Measurements from ENCODE around the gene ZAR1L.
A peak's percentile ranks its signal among the peaks of the same experiment; 100 is the strongest.
"Not testable (repeated sequence)": the region's sequence is repeated elsewhere in the genome, so short reads cannot be mapped to it uniquely, and the experiment has no call there.

ZAR1L gene, protein sequence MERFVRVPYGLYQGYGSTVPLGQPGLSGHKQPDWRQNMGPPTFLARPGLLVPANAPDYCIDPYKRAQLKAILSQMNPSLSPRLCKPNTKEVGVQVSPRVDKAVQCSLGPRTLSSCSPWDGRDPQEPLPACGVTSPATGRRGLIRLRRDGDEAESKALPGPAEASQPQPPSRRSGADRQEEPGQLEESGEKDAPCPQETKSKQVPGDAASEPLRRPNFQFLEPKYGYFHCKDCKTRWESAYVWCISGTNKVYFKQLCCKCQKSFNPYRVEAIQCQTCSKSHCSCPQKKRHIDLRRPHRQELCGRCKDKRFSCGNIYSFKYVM

DNA sequence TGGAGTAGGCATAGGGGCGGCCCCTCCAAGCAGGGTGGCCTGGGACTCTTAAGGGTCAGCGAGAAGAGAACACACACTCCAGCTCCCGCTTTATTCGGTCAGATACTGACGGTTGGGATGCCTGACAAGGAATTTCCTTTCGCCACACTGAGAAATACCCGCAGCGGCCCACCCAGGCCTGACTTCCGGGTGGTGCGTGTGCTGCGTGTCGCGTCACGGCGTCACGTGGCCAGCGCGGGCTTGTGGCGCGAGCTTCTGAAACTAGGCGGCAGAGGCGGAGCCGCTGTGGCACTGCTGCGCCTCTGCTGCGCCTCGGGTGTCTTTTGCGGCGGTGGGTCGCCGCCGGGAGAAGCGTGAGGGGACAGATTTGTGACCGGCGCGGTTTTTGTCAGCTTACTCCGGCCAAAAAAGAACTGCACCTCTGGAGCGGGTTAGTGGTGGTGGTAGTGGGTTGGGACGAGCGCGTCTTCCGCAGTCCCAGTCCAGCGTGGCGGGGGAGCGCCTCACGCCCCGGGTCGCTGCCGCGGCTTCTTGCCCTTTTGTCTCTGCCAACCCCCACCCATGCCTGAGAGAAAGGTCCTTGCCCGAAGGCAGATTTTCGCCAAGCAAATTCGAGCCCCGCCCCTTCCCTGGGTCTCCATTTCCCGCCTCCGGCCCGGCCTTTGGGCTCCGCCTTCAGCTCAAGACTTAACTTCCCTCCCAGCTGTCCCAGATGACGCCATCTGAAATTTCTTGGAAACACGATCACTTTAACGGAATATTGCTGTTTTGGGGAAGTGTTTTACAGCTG is at the start of gene ZAR1L, which contains the start of gene BRCA2:
Gene ZAR1L, minus strand, starts transcription at position 126 of the 790 bp plus-strand sequence. CDS start 3,438 bp downstream, outside the sequence.
Gene BRCA2, plus strand, starts transcription at position 271 of the 790 bp plus-strand sequence. CDS start 953 bp downstream, outside the sequence.
- peak; percentile 69 for DNase-seq

DNA sequence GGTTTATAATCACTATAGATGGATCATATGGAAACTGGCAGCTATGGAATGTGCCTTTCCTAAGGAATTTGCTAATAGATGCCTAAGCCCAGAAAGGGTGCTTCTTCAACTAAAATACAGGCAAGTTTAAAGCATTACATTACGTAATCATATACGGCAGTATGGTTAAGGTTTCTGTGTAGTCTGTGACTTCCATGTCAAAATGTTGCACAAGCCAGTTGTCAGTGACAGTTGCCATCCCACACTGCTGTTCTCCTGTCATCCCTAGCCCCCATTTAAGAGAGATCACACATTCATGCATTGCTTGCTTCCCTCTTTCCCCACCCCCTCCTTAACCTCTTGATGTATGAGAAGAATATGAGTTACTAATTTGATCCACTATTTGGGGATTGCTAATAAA is 47.4 kb upstream of the ZAR1L start:
- no peak for DNase-seq

DNA sequence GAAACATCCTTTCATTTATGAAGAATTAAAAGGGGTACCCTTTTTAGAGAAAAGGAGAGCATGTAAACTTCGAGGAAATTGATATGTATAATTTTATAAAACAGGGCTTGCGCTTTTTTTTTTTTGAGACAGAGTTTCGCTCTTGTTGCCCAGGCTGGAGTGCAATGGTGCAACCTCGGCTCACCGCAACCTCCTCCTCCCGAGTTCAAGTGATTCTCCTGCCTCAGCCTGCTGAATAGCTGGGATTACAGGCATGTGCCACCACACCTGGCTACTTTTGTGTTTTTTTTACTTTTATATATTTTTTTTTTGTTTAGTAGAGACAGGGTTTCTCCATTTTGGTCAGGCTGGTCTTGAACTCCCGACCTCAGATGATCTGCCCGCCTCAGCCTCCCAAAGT is 40.8 kb upstream of the ZAR1L start:
- DNase-seq = not testable (repeated sequence)

DNA sequence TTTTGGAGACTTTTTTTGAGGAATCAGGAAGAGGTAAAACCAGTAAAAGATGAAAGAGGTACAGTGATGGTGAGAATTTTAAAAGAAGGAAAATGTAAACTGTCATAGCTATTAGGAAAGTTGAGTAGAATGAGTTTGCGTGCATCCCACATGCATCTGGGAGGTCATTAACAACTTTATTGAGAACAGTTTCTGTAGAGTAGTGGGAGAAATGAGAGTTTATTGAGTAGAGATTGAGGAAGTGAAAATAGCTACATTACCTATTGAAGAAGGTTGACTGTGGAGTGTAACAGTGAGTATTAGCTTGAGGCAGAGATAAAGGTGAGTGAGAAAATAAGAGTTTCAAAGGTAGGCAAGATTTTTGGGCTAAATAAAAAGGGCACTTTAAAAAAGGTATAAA is 38.9 kb upstream of the ZAR1L start:
- no peak for DNase-seq

DNA sequence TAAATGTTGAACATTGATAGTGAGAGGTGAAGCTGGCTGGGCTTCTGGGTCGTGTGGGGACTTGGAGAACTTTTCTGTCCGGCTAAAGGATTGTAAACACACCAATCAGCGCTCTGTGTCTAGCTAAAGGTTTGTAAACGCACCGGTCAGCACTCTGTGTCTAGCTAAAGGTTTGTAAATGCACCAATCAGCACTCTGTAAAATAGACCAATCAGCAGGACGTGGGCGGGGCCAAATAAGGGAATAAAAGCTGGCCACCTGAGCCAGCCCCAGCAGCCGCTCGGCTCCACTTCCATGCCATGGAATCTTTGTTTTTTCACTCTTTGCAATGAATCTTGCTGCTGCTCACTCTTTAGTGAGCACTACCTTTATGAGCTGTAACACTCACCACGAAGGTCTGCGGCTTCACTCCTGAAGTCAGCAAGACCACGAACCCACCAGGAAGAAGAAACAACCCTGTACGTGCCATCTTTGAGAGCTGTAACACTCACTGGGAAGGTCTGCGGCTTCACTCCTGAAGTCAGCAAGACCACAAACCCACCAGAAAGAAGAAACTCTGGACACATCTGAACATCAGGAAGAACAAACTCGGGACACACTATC is 35.8 kb upstream of the ZAR1L start:
- not testable (repeated sequence) for DNase-seq

DNA sequence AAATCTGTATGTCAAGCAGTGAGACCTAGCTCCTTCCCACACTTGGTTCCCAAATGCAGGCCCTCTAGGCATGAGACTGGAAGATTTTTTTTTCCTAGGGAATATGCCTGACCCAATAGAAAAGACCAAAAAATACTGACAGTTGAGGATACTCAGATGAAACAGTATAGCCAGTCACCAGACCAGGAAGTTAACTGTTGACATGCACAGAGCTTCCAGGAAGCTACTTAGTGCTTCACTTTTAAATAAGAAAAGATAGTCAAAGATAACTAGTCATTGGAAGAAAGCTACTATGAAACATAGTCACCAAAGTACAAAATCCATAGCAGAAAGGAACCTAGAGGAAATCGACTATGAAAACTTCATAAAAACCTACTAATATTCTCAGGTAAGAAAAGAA is 32.5 kb upstream of the ZAR1L start:
- DNase-seq = no peak

DNA sequence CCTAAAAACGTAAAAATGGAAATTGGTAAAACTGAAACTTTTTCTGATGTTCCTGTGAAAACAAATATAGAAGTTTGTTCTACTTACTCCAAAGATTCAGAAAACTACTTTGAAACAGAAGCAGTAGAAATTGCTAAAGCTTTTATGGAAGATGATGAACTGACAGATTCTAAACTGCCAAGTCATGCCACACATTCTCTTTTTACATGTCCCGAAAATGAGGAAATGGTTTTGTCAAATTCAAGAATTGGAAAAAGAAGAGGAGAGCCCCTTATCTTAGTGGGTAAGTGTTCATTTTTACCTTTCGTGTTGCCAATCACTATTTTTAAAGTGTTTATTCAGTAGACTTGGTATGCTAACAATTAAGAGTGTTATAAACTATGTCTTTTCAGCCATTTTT is 25.8 kb upstream of the ZAR1L start:
- DNase-seq = no peak

DNA sequence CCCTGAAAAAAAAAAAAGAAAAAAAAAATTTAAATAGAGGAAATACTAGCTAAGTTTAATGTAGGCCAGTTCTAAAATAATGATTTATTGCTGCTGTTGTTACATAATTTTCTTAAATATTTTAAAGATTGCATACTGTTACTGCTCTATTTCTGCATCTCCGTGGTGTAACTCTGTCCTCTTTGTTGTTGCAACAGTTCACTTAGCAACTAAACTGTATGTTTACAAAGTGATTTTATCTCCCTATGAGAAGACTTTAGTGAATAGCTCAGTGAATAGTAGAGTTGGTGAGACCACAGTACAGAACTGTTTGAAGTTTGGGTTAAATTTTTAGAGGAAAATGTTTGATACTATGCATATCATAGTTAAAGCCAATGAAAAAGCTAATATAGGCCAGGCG is 19.5 kb upstream of the ZAR1L start:
- no peak for DNase-seq

DNA sequence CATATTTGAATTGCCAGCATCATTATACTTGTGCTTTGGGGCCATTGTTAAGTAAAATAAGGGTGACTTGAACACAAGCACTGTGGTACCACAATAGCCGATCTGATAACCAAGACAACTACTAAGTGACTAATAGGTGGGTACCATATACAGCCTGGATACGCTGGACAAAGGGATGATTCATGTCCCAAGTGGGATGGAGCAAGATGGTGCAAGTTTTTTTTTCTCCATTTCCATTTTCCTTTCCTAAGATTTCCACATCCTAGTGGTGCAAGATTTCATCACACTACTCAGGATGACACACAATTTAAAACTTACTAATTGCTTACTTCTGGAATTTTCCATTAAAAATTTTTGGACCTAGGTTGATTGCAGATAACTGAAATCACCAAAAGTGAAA is 15.3 kb upstream of the ZAR1L start:
- no peak for DNase-seq

DNA sequence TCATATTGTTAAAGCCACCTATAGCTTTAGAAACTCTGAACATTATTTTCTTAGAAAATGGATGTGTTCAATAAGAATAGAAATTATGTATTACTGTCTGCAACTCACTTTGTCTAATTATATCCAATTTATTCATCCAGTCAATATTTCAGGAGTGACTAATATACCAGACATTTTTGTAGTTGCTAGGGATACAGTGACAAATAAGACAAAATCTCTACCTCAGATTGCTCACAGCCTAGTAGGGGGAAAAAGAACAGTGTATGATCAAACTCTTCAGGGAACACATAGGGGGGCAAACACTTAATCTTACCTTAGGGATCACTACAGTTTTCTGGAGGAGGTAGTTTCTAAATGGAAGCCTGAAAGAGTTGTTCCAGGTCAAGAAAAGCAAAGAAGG is 8.7 kb upstream of the ZAR1L start:
- no peak for DNase-seq

DNA sequence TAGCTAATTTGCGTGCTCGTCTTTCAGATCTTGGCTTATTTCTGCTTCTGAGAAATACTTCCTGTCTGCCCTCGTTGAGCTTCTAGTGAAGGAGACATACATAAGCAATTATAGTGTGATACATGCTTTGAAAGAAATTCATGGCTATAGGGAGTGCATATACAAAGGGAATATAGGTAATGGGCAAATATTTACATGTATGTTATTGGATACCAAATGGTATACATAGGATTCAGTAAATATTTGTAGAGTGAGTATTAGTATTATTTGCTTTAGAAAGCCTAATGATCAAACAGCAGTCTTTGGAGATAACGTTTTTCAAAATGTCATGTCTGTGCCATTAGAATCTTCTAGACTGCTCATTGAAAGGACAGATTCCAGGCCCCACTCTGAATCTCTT is 5.4 kb upstream of the ZAR1L start:
- DNase-seq = no peak

DNA sequence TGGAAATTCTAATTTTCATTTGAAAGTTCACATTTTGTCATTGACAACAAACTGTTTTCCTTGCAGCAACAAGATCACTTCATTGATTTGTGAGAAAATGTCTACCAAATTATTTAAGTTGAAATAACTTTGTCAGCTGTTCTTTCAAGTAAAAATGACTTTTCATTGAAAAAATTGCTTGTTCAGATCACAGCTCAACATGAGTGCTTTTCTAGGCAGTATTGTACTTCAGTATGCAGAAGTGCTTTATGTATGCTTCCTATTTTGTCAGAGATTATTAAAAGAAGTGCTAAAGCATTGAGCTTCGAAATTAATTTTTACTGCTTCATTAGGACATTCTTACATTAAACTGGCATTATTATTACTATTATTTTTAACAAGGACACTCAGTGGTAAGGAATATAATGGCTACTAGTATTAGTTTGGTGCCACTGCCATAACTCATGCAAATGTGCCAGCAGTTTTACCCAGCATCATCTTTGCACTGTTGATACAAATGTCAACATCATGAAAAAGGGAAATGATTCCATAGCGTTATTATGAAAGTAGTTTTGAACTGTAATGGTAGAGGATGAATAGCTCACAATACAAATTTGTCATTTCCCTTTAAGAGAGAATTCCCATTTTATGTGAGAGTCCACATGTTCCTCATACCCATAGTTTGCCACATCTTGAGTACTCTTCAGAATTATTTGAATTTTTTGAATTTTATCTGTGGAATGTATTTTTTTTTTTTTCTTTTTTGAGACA is 2.7 kb upstream of the ZAR1L start:
- no peak for DNase-seq

DNA sequence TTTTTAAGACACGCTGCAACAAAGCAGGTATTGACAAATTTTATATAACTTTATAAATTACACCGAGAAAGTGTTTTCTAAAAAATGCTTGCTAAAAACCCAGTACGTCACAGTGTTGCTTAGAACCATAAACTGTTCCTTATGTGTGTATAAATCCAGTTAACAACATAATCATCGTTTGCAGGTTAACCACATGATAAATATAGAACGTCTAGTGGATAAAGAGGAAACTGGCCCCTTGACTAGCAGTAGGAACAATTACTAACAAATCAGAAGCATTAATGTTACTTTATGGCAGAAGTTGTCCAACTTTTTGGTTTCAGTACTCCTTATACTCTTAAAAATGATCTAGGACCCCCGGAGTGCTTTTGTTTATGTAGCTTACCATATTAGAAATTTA is 1.3 kb upstream of the ZAR1L start:
- no peak for DNase-seq

DNA sequence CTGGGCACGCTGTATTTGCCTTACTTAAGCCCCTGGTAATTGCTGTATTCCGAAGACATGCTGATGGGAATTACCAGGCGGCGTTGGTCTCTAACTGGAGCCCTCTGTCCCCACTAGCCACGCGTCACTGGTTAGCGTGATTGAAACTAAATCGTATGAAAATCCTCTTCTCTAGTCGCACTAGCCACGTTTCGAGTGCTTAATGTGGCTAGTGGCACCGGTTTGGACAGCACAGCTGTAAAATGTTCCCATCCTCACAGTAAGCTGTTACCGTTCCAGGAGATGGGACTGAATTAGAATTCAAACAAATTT is 821 bp upstream of the ZAR1L start:
- no peak for DNase-seq

DNA sequence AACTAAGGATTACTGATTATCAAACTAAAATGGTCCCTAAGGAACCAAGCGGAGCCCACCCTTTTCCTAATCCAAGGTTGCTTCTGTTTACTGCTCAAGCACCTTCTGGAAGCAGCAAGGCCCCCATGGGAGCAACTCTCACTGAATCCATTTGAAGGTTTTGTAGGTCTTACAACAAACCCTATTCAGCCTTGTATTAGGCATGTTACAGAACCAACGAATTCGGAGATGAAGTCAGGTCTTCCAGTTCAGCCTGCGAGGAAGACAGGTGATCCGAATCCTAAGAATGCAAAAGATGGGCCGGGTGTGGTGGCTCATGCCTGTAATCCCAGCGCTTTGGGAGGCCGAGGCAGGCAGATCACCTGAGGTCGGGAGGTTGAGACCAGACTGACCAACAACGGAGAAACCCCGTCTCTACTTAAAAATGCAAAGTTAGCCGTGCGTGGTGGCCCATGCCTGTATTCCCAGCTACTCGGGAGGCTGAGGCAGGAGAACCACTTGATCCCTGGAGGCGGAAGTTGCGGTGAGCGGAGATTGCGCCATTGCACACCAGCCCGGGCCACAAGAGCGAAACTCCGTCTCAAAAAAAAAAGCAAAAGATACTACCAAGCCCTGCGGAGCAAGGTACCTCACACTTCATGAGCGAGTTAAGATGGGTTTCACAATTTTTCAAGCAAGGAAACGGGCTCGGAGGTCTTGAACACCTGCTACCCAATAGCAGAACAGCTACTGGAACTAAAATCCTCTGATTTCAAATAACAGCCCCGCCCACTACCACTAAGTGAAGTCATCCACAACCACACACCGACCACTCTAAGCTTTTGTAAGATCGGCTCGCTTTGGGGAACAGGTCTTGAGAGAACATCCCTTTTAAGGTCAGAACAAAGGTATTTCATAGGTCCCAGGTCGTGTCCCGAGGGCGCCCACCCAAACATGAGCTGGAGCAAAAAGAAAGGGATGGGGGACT is 609 bp downstream of the ZAR1L start:
- DNase-seq = peak; percentile 52

DNA sequence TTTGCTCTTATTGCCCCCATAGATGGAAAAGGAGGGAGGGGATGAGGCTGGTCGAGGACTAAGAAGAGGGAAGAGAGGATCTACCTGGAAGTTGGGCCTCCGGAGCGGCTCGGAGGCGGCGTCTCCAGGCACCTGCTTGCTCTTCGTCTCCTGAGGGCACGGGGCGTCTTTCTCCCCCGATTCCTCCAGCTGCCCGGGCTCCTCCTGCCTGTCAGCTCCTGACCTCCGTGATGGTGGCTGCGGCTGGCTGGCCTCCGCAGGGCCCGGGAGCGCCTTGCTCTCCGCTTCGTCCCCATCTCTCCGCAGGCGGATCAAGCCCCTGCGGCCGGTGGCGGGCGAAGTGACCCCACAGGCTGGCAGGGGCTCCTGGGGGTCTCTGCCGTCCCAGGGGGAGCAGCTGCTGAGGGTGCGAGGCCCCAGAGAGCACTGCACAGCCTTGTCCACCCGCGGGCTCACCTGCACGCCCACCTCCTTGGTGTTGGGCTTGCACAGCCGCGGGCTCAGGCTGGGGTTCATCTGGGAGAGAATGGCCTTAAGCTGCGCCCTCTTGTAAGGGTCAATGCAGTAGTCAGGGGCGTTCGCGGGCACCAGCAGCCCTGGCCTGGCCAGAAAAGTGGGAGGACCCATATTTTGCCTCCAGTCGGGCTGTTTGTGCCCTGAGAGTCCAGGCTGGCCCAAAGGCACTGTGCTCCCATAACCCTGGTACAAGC is 3.8 kb downstream of the ZAR1L start:
- DNase-seq = no peak

DNA sequence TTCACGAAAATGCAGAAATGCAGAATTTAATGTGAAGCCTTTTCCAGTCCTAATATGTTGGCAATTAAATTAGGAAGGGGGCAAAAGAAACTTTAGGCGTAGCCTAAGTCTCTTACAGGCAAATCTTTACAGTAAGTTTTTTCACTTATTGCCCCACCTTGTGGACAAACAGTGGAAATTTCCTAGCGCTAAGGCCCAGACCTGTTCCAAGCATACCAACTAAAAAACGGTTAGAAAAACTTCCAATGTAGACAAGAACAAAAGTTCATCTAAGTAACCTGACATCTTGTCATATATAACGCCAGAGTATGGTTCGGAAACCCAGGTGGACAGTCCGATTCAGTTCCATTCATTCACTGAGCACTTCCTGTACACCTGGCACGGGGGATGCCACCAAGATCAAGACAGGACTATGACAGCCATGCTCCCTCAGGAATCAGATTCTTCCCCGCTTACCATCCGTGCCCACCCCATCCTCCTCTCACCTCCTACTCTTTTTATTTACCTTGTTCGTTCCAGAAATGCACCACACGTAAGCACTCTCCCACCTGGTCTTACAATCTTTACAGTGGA is 4.9 kb downstream of the ZAR1L start:
- no peak for DNase-seq

DNA sequence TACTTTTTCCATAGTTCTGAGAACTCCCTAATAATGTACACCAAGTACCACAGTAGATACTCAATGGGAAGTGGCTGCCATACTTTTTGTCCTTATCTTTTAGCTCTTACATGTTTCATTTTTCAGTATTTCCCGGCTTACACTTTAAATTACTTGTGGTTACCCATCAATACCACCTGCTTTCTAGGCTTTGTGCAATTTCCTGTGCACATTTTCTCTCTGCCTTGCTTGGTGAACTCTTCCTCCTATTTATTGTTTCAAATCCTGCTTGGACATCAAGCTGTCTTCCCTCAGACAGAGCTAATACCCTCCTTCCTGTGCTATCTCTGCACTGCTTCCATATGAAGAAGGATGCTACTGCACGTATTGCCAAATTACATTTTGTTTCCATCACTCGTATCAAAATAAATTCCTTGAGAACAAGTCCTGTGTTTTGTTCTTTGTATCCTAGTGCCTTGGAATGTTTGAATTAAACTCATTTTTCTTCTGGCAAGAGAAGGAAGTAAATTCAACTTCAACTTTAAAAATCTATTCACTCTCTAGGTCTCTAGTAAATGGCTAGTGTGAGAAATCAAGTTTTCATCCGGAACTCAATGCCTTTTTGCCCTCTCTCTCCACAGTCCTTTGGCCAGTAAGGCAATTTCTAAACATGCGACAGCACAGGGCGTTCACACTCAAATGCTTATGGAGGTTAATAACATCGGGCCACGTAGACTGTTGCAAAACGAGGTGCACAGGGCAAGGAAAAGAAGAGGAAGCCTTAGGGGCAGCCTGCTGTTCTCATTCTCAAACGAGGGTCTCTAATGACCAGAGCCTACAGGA is 5.6 kb downstream of the ZAR1L start:
- no peak for DNase-seq

DNA sequence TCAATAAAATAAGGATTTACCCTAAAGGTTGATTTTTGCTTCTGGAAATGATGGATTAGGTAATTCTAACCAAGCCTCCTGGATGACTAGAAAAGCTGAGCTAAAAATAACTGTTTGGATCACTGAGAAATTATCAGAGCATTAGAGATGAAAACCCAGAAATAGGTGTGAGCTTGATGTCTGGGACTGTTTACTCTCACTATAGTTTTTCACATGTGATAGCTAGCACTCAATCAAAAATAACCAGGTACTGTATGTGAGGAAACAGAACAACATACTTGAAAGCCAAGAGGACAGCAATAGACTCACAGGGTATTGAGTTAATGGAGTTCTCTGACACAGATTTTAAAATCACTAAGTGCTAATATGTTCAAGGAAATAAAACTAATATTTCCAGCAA is 9.5 kb downstream of the ZAR1L start:
- DNase-seq = no peak

DNA sequence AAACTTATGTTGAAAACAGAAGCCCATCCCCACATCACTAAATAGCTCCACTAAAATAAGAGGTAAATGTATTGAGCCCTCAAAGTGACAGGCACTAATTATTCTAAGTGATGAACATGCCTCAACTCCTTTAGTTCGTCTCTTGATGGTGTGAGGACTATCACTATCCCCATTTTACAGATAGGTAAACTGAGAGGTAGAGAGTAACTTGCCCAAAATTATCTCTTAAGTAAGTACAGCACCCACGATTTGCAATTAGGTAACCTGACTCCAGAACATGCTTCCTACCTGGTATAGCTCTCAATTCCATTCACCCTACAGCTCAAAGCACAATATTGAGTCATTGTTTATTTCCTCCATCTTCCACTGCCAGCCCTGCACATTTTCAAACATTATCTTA is 12.7 kb downstream of the ZAR1L start:
- DNase-seq = no peak
